HepG2 (cell line): ENCODE results near the gene PARN. TPM values are rescaled to one million over a fixed set of nuclear protein-coding genes. Genes with fewer than 3 reads are reported as not detected.

ENCODE experiments used
- AFF4 ChIP-seq: sonication (generic); formaldehyde crosslinking; IDR thresholded peaks from 2 replicates; pipeline ENCODE4 v1.4.0; 2020; ENCODE audit warnings: missing genetic modification reagents
- KLF6 ChIP-seq: IDR thresholded peaks from 2 replicates; pipeline ENCODE4 v1.8.0; 2016; ENCODE audit warnings: missing biosample characterization, missing genetic modification reagents
- SIX4 ChIP-seq: sonication (generic); formaldehyde crosslinking; IDR thresholded peaks from 2 replicates; pipeline ENCODE4 v1.4.0; 2020; ENCODE audit warnings: missing genetic modification reagents
- ZNF138 ChIP-seq: sonication (generic); formaldehyde crosslinking; IDR thresholded peaks from 2 replicates; pipeline ENCODE4 v1.5.0; 2020; ENCODE audit warnings: mild to moderate bottlenecking, low read depth, missing genetic modification reagents
- ZNF446 ChIP-seq: sonication (generic); formaldehyde crosslinking; IDR thresholded peaks from 2 replicates; pipeline ENCODE4 v1.5.0; 2020; ENCODE audit warnings: mild to moderate bottlenecking, missing genetic modification reagents
- ZNF576 ChIP-seq: sonication (generic); formaldehyde crosslinking; IDR thresholded peaks from 2 replicates; pipeline ENCODE4 v1.4.0; 2020; ENCODE audit warnings: mild to moderate bottlenecking, missing genetic modification reagents
- ZNF746 ChIP-seq: sonication (generic); formaldehyde crosslinking; IDR thresholded peaks from 2 replicates; pipeline ENCODE4 v1.8.0; 2022; ENCODE audit warnings: mild to moderate bottlenecking, missing genetic modification reagents
- ZNF776 ChIP-seq: sonication (generic); formaldehyde crosslinking; IDR thresholded peaks from 2 replicates; pipeline ENCODE4 v1.4.0; 2020; ENCODE audit warnings: mild to moderate bottlenecking, missing genetic modification reagents
- ZNF841 ChIP-seq: sonication (generic); formaldehyde crosslinking; IDR thresholded peaks from 2 replicates; pipeline ENCODE4 v1.8.1; 2023; ENCODE audit warnings: missing genetic modification reagents, borderline replicate concordance
- polyA plus RNA-seq, 8 experiments: library from polyadenylated mRNA; depleted of rRNA in 3 of 8; stranded (reverse) in 7 of 8; unstranded in 1 of 8; fragments of >200 nt; fragmentation: Illumina TruSeq in 4 of 8; extraction: Trizol in 4 of 8; gene quantifications; 2 replicates each; pipeline versions ENCODE4 v1.2.1 to v1.2.3, GENCODE V29; 2011 to 2016; ENCODE audit warnings: low read depth in 4 of 8, missing spikeins in 1 of 8, mixed read lengths in 1 of 8; ENCODE audit not compliant: insufficient read depth in 1 of 8
- total RNA-seq, 5 experiments: library from RNA; depleted of rRNA; stranded (reverse); fragments of >200 nt; fragmentation: Illumina TruSeq; extraction: Trizol; gene quantifications; 2 replicates each; pipeline ENCODE4 v1.2.3, GENCODE V29; 2016; ENCODE audit warnings: low read depth in 1 of 5
- TF ChIP-seq, protein P1 (sequence below): sonication (generic); formaldehyde crosslinking; IDR thresholded peaks from 2 replicates; pipeline ENCODE4 v1.9.0; 2021; ENCODE audit warnings: mild to moderate bottlenecking, missing genetic modification reagents
- TF ChIP-seq, protein P2 (sequence below): sonication (generic); formaldehyde crosslinking; IDR thresholded peaks from 2 replicates; pipeline ENCODE4 v1.4.0; 2020; ENCODE audit warnings: missing genetic modification reagents, borderline replicate concordance

The PARN gene
- total and polyA plus RNA-seq, 2 of the 13 experiments (the other 11 are each of a cell fraction or from before 2014, with no cell fraction given): 13.3 to 47.6 TPM

GRCh38 chr16:14420721-14421488 is 209.2 kb downstream of the PARN start (continued):
- TF ChIP-seq, protein P1, sequence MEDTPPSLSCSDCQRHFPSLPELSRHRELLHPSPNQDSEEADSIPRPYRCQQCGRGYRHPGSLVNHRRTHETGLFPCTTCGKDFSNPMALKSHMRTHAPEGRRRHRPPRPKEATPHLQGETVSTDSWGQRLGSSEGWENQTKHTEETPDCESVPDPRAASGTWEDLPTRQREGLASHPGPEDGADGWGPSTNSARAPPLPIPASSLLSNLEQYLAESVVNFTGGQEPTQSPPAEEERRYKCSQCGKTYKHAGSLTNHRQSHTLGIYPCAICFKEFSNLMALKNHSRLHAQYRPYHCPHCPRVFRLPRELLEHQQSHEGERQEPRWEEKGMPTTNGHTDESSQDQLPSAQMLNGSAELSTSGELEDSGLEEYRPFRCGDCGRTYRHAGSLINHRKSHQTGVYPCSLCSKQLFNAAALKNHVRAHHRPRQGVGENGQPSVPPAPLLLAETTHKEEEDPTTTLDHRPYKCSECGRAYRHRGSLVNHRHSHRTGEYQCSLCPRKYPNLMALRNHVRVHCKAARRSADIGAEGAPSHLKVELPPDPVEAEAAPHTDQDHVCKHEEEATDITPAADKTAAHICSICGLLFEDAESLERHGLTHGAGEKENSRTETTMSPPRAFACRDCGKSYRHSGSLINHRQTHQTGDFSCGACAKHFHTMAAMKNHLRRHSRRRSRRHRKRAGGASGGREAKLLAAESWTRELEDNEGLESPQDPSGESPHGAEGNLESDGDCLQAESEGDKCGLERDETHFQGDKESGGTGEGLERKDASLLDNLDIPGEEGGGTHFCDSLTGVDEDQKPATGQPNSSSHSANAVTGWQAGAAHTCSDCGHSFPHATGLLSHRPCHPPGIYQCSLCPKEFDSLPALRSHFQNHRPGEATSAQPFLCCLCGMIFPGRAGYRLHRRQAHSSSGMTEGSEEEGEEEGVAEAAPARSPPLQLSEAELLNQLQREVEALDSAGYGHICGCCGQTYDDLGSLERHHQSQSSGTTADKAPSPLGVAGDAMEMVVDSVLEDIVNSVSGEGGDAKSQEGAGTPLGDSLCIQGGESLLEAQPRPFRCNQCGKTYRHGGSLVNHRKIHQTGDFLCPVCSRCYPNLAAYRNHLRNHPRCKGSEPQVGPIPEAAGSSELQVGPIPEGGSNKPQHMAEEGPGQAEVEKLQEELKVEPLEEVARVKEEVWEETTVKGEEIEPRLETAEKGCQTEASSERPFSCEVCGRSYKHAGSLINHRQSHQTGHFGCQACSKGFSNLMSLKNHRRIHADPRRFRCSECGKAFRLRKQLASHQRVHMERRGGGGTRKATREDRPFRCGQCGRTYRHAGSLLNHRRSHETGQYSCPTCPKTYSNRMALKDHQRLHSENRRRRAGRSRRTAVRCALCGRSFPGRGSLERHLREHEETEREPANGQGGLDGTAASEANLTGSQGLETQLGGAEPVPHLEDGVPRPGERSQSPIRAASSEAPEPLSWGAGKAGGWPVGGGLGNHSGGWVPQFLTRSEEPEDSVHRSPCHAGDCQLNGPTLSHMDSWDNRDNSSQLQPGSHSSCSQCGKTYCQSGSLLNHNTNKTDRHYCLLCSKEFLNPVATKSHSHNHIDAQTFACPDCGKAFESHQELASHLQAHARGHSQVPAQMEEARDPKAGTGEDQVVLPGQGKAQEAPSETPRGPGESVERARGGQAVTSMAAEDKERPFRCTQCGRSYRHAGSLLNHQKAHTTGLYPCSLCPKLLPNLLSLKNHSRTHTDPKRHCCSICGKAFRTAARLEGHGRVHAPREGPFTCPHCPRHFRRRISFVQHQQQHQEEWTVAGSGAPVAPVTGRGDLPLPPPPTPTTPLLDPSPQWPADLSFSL: no peak
- TF ChIP-seq AFF4 (CRISPR knock-in tag) (no peak), SIX4 (CRISPR knock-in tag) (no peak), ZNF446 (no peak), ZNF776 (CRISPR knock-in tag) (0 out of 2 replicates have a peak, but pooled peaks have one; percentile 48), ZNF841 (CRISPR knock-in tag) (no peak), ZNF746 (CRISPR knock-in tag) (no peak), KLF6 (no peak), ZNF576 (CRISPR knock-in tag) (no peak), ZNF138 (CRISPR knock-in tag) (no peak)
- TF ChIP-seq, protein P2, sequence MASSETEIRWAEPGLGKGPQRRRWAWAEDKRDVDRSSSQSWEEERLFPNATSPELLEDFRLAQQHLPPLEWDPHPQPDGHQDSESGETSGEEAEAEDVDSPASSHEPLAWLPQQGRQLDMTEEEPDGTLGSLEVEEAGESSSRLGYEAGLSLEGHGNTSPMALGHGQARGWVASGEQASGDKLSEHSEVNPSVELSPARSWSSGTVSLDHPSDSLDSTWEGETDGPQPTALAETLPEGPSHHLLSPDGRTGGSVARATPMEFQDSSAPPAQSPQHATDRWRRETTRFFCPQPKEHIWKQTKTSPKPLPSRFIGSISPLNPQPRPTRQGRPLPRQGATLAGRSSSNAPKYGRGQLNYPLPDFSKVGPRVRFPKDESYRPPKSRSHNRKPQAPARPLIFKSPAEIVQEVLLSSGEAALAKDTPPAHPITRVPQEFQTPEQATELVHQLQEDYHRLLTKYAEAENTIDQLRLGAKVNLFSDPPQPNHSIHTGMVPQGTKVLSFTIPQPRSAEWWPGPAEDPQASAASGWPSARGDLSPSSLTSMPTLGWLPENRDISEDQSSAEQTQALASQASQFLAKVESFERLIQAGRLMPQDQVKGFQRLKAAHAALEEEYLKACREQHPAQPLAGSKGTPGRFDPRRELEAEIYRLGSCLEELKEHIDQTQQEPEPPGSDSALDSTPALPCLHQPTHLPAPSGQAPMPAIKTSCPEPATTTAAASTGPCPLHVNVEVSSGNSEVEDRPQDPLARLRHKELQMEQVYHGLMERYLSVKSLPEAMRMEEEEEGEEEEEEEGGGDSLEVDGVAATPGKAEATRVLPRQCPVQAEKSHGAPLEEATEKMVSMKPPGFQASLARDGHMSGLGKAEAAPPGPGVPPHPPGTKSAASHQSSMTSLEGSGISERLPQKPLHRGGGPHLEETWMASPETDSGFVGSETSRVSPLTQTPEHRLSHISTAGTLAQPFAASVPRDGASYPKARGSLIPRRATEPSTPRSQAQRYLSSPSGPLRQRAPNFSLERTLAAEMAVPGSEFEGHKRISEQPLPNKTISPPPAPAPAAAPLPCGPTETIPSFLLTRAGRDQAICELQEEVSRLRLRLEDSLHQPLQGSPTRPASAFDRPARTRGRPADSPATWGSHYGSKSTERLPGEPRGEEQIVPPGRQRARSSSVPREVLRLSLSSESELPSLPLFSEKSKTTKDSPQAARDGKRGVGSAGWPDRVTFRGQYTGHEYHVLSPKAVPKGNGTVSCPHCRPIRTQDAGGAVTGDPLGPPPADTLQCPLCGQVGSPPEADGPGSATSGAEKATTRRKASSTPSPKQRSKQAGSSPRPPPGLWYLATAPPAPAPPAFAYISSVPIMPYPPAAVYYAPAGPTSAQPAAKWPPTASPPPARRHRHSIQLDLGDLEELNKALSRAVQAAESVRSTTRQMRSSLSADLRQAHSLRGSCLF (CRISPR knock-in tag): no peak
